BE2C (cell line): ENCODE data around the gene SEMA3G.

Experiments
- DNase-seq: peaks from one replicate; pipeline ENCODE4 v3.0.0-alpha.2; 2020
- H3K27me3 ChIP-seq: fragments of 250-450 bp; sonication (Bioruptor Pico); 2 replicates; pipeline ENCODE4 v1.5.1; 2020; ENCODE audit warnings: mild to moderate bottlenecking
- H3K36me3 ChIP-seq: fragments of 250-450 bp; sonication (Bioruptor Pico); 2 replicates; pipeline ENCODE4 v1.5.1; 2020; ENCODE audit warnings: mild to moderate bottlenecking
- H3K4me1 ChIP-seq: fragments of 250-450 bp; sonication (Bioruptor Pico); 2 replicates; pipeline ENCODE4 v1.5.1; 2020
- H3K4me3 ChIP-seq: 2 replicates; pipeline ENCODE4 v1.5.1; 2011; ENCODE audit warnings: low read depth, low read length
- H3K9me3 ChIP-seq: fragments of 250-450 bp; sonication (Bioruptor Pico); 2 replicates; pipeline ENCODE4 v1.5.1; 2020
- CTCF ChIP-seq: IDR thresholded peaks from 2 replicates; pipeline ENCODE4 v1.5.1; 2012; ENCODE audit warnings: mild to moderate bottlenecking, low read depth, low read length

Gene SEMA3G

GRCh38 chr3:52446631-52447511 lies 2.0 kb upstream of the SEMA3G start:
- peak; percentile 91 for TF ChIP-seq CTCF
- Histone ChIP-seq H3K36me3 (no peaks in the 10 kb centered on the region), H3K4me1 (no peaks in the 10 kb centered on the region), H3K9me3 (no peaks in the 10 kb centered on the region), H3K4me3 (no peak overlapping the region), H3K27me3 (no peaks in the 10 kb centered on the region)
- peak; percentile 61 for DNase-seq

DNA sequence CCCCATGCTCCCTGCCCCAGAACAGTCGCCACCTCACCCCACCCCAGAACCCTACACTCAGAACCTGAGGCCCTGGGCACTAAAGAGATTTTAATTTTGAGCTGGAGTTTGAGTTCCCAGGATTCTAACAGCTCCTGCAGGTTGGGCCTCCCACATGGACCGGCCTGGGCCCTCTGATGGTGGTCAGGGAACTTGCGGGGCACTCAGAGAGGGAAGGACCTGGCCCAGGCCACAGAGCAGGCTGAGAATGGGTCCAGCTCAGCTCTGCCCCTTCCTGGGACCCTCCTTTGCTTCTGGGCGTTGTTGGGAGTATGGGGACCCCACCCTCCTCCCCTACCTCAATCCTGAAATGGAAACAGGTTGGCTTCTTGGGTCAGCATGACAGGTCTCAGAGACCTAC lies 1.1 kb upstream of the SEMA3G start:
- Histone ChIP-seq H3K4me1 (no peaks in the 10 kb centered on the region), H3K4me3 (no peak overlapping the region), H3K27me3 (no peaks in the 10 kb centered on the region), H3K9me3 (no peaks in the 10 kb centered on the region), H3K36me3 (no peaks in the 10 kb centered on the region)
- DNase-seq: no peak
- TF ChIP-seq CTCF: no peak

DNA sequence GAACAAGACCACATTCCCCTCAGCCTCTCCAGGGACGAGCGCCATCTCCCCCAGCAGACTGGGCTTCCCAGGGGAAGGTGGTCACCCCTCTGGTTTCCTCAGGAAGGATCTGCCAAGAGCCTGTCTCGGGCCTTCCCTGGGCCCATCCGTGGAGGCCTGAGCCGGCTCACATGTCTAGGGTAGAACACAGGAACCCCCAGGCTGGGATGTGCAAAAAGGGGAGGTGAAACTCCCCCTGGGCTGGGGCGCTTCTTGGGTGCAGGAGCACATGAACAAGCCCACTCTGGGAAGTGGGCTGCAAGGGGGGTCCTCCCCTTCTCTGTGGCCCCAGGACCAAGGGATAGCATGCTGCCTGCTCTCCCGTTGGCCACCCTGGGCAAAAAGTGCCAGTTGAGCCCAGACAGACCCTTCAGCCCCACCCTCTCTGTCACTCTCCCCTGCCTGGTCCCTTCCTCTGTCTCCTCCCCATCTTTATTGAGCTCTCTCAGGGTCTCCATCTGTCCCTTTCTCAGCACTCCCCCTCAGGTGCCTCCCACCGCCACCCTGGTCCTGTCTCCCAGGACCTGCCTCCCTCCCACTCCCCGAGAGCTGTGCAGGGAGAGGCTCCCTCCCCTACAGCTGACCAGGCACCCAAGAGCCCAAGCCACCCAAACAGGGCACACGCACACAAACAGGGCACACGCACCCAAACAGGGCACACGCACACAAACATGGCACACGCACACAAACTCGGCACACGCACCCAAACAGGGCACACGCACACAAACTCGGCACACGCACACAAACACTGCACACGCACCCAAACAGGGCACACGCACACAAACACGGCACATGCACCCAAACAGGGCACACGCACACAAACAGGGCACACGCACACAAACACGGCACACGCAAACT lies 864 bp downstream of the SEMA3G start:
- no peak for TF ChIP-seq CTCF
- no peaks in the 10 kb centered on the region for H3K9me3 ChIP-seq
- no peaks in the 10 kb centered on the region for H3K4me1 ChIP-seq
- no peaks in the 10 kb centered on the region for H3K27me3 ChIP-seq
- no peak overlapping the region for H3K4me3 ChIP-seq
- no peak for DNase-seq
- H3K36me3 ChIP-seq: no peaks in the 10 kb centered on the region

DNA sequence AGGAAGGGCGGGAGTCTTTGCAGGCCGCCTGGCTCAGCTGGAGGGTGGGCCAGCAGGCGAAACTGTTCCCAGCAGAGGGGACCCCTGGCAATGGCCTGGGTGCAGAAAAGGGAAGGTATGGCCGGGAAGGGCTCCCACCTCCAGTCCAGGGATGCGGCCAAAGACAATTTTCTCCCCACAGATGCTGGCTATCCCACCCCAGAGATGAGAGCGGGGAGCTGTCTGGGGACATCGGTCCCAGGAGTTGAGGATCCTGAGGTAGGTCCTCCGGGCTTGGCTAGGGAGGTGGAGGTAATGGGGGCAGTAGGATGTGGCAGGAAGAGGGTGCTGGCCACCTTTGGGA lies 1.7 kb downstream of the SEMA3G start:
- H3K4me3 ChIP-seq: no peak overlapping the region
- no peaks in the 10 kb centered on the region for H3K36me3 ChIP-seq
- H3K27me3 ChIP-seq: no peaks in the 10 kb centered on the region
- no peaks in the 10 kb centered on the region for H3K4me1 ChIP-seq
- DNase-seq: no peak
- H3K9me3 ChIP-seq: no peaks in the 10 kb centered on the region
- TF ChIP-seq CTCF: no peak

GRCh38 chr3:52442409-52443267 lies 2.3 kb downstream of the SEMA3G start:
- Histone ChIP-seq H3K36me3 (no peaks in the 10 kb centered on the region), H3K4me1 (no peaks in the 10 kb centered on the region), H3K27me3 (no peaks in the 10 kb centered on the region)

More at GRCh38 chr3:52442409-52443267, 2.3 kb downstream of the SEMA3G start:
- no peak overlapping the region for H3K4me3 ChIP-seq
- no peak for DNase-seq
- H3K9me3 ChIP-seq: no peaks in the 10 kb centered on the region
- no peak for TF ChIP-seq CTCF
